Neural cell (in vitro differentiated cells): ENCODE measurements around the gene MCC. TPM values are rescaled to one million over a fixed set of nuclear protein-coding genes. Genes with fewer than 3 reads are reported as not detected.

Experiments
- H2AFZ ChIP-seq: fragments of 200-600, 300-800 bp; sonication (generic), shearing (Covaris generic); 2 replicates; pipeline ENCODE4 v1.6.0; 2014; ENCODE audit warnings: low read depth, mild to moderate bottlenecking, antibody characterized with exemption, low read length, moderate library complexity
- H3F3A ChIP-seq: fragments of 200-600 bp; shearing (Covaris generic); 2 replicates; pipeline ENCODE4 v1.6.1; 2016; ENCODE audit warnings: mild to moderate bottlenecking, moderate library complexity, mixed read lengths, antibody characterized with exemption, low read length; ENCODE audit not compliant: insufficient read depth, poor library complexity, severe bottlenecking
- H3K27ac ChIP-seq: fragments of 200-600, 300-800 bp; sonication (generic), shearing (Covaris generic); 2 replicates; pipeline ENCODE4 v1.5.1; 2014; ENCODE audit warnings: mild to moderate bottlenecking, low read length, moderate library complexity
- H3K27me3 ChIP-seq: fragments of 300-800, 200-600 bp; sonication (generic), shearing (Covaris generic); 2 replicates; pipeline ENCODE4 v1.6.0; 2014; ENCODE audit warnings: mild to moderate bottlenecking, low read depth, low read length, moderate library complexity; ENCODE audit not compliant: insufficient read depth
- H3K36me3 ChIP-seq: fragments of 300-800, 200-600 bp; sonication (generic), shearing (Covaris generic); 2 replicates; pipeline ENCODE4 v1.5.1; 2014; ENCODE audit warnings: mild to moderate bottlenecking, antibody characterized with exemption, low read length, moderate library complexity; ENCODE audit not compliant: insufficient read depth
- H3K4me2 ChIP-seq: fragments of 300-800, 200-600 bp; sonication (generic), shearing (Covaris generic); 2 replicates; pipeline ENCODE4 v1.6.0; 2014; ENCODE audit warnings: mild to moderate bottlenecking, low read length
- H3K4me3 ChIP-seq: fragments of 300-800, 200-600 bp; sonication (generic), shearing (Covaris generic); 2 replicates; pipeline ENCODE4 v1.5.1; 2014; ENCODE audit warnings: mild to moderate bottlenecking, low read length, moderate library complexity
- H3K79me2 ChIP-seq: fragments of 200-600 bp; shearing (Covaris generic); replicated peaks from 2 replicates; pipeline ENCODE4 v1.6.0; 2014; ENCODE audit warnings: mild to moderate bottlenecking, low read length, moderate library complexity; ENCODE audit not compliant: insufficient read depth
- H3K9ac ChIP-seq: fragments of 300-800, 200-600 bp; sonication (generic), shearing (Covaris generic); 2 replicates; pipeline ENCODE4 v1.6.1; 2016; ENCODE audit warnings: mild to moderate bottlenecking, low read length, mixed read lengths
- H3K9me2 ChIP-seq: fragments of 200-600 bp; shearing (Covaris generic); 2 replicates; pipeline ENCODE4 v1.6.1; 2016; ENCODE audit warnings: mild to moderate bottlenecking, low read length, mixed read lengths; ENCODE audit not compliant: insufficient read depth
- H3K9me3 ChIP-seq: fragments of 200-600, 300-800 bp; sonication (generic), shearing (Covaris generic); 2 replicates; pipeline ENCODE4 v1.6.1; 2016; ENCODE audit warnings: mild to moderate bottlenecking, mixed run types, low read length, moderate library complexity, mixed read lengths
- H4K20me1 ChIP-seq: fragments of 200-600 bp; shearing (Covaris generic); 2 replicates; pipeline ENCODE4 v1.6.1; 2016; ENCODE audit warnings: mild to moderate bottlenecking, mixed run types; ENCODE audit not compliant: insufficient read depth
- EP300 ChIP-seq: fragments of 450-650 bp; conservative IDR thresholded peaks from 2 replicates; pipeline ENCODE4 v1.6.1; 2014; ENCODE audit warnings: antibody characterized with exemption, mild to moderate bottlenecking, moderate library complexity; ENCODE audit not compliant: poor library complexity, severe bottlenecking
- EZH2 ChIP-seq: fragments of 200-600, 300-800 bp; shearing (Covaris generic), sonication (generic); IDR thresholded peaks from 2 replicates; pipeline ENCODE4 v1.6.1; 2014; ENCODE audit warnings: antibody characterized with exemption, low read length, borderline replicate concordance, mild to moderate bottlenecking; ENCODE audit not compliant: insufficient read depth, poor library complexity, severe bottlenecking
- MXI1 ChIP-seq: fragments of 450-650 bp; conservative IDR thresholded peaks from 2 replicates; pipeline ENCODE4 v1.6.1; 2014; ENCODE audit warnings: antibody characterized with exemption, mild to moderate bottlenecking; ENCODE audit not compliant: poor library complexity, severe bottlenecking
- POLR2AphosphoS5 ChIP-seq: IDR thresholded peaks from 2 replicates; pipeline ENCODE4 v1.6.1; 2012
- RAD21 ChIP-seq: fragments of 450-650 bp; conservative IDR thresholded peaks from 2 replicates; pipeline ENCODE4 v1.6.1; 2014; ENCODE audit warnings: antibody characterized with exemption, mild to moderate bottlenecking, moderate library complexity
- SMC3 ChIP-seq: fragments of 450-650 bp; conservative IDR thresholded peaks from 2 replicates; pipeline ENCODE4 v1.6.1; 2014; ENCODE audit warnings: antibody characterized with exemption, mild to moderate bottlenecking, moderate library complexity; ENCODE audit not compliant: poor library complexity
- TAF1 ChIP-seq: IDR thresholded peaks from 2 replicates; pipeline ENCODE4 v1.6.1; 2012; ENCODE audit warnings: low read depth
- polyA plus RNA-seq: library from polyadenylated mRNA; depleted of rRNA; stranded (reverse); fragments of >200 nt; gene quantifications from 2 replicates; pipeline ENCODE4 v1.2.3, GENCODE V29; 2014
- TF ChIP-seq, protein P1 (sequence below): fragments of 450-650 bp; IDR thresholded peaks from 2 replicates; pipeline ENCODE4 v1.5.1; 2014; ENCODE audit warnings: antibody characterized with exemption, mild to moderate bottlenecking, moderate library complexity; ENCODE audit not compliant: poor library complexity, severe bottlenecking
- TF ChIP-seq, protein P2 (sequence below): IDR thresholded peaks from 2 replicates; pipeline ENCODE4 v1.6.1; 2012; ENCODE audit warnings: borderline replicate concordance

MCC gene
- polyA plus RNA-seq, 1 donor from 2014 or later: 2.2 TPM

- H3K9me2 ChIP-seq: no peaks in the 10 kb centered on the region
- H3K9me3 ChIP-seq: peaks cover 4% of the 10 kb centered on the region
- no peaks in the 10 kb centered on the region for H4K20me1 ChIP-seq
- H3F3A ChIP-seq: no peaks in the 10 kb centered on the region
- no peak overlapping the region for H3K9ac ChIP-seq
- H3K79me2 ChIP-seq: no peaks in the 10 kb centered on the region
- no peak overlapping the region for H3K4me2 ChIP-seq
- no peak overlapping the region for H3K27ac ChIP-seq
- TF ChIP-seq RAD21: no peak
- TF ChIP-seq, protein P1, sequence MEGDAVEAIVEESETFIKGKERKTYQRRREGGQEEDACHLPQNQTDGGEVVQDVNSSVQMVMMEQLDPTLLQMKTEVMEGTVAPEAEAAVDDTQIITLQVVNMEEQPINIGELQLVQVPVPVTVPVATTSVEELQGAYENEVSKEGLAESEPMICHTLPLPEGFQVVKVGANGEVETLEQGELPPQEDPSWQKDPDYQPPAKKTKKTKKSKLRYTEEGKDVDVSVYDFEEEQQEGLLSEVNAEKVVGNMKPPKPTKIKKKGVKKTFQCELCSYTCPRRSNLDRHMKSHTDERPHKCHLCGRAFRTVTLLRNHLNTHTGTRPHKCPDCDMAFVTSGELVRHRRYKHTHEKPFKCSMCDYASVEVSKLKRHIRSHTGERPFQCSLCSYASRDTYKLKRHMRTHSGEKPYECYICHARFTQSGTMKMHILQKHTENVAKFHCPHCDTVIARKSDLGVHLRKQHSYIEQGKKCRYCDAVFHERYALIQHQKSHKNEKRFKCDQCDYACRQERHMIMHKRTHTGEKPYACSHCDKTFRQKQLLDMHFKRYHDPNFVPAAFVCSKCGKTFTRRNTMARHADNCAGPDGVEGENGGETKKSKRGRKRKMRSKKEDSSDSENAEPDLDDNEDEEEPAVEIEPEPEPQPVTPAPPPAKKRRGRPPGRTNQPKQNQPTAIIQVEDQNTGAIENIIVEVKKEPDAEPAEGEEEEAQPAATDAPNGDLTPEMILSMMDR: no peak
- no peak for TF ChIP-seq TAF1
- TF ChIP-seq, protein P2, sequence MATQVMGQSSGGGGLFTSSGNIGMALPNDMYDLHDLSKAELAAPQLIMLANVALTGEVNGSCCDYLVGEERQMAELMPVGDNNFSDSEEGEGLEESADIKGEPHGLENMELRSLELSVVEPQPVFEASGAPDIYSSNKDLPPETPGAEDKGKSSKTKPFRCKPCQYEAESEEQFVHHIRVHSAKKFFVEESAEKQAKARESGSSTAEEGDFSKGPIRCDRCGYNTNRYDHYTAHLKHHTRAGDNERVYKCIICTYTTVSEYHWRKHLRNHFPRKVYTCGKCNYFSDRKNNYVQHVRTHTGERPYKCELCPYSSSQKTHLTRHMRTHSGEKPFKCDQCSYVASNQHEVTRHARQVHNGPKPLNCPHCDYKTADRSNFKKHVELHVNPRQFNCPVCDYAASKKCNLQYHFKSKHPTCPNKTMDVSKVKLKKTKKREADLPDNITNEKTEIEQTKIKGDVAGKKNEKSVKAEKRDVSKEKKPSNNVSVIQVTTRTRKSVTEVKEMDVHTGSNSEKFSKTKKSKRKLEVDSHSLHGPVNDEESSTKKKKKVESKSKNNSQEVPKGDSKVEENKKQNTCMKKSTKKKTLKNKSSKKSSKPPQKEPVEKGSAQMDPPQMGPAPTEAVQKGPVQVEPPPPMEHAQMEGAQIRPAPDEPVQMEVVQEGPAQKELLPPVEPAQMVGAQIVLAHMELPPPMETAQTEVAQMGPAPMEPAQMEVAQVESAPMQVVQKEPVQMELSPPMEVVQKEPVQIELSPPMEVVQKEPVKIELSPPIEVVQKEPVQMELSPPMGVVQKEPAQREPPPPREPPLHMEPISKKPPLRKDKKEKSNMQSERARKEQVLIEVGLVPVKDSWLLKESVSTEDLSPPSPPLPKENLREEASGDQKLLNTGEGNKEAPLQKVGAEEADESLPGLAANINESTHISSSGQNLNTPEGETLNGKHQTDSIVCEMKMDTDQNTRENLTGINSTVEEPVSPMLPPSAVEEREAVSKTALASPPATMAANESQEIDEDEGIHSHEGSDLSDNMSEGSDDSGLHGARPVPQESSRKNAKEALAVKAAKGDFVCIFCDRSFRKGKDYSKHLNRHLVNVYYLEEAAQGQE: no peak
- TF ChIP-seq POLR2AphosphoS5: no peak
- no peak for TF ChIP-seq EP300
- no peak for TF ChIP-seq SMC3
- no peak for TF ChIP-seq EZH2
- no peak for TF ChIP-seq MXI1
- no peak overlapping the region for H3K4me3 ChIP-seq
- no peaks in the 10 kb centered on the region for H3K36me3 ChIP-seq
- no peaks in the 10 kb centered on the region for H3K27me3 ChIP-seq
- H2AFZ ChIP-seq: no peak overlapping the region
Observed at GRCh38 chr5:113283558-113283957, 204.7 kb downstream of the MCC start.

- TF ChIP-seq, protein P2: no peak
- TF ChIP-seq MXI1 (no peak), RAD21 (no peak), SMC3 (no peak), POLR2AphosphoS5 (no peak), EP300 (no peak), EZH2 (no peak), TAF1 (no peak)
- TF ChIP-seq, protein P1: no peak
- Histone ChIP-seq H3K4me3 (no peak overlapping the region), H3K9me3 (no peaks in the 10 kb centered on the region), H2AFZ (no peak overlapping the region), H3K9ac (no peak overlapping the region), H3K9me2 (no peaks in the 10 kb centered on the region), H3F3A (no peaks in the 10 kb centered on the region), H4K20me1 (no peaks in the 10 kb centered on the region), H3K79me2 (no peaks in the 10 kb centered on the region), H3K4me2 (no peak overlapping the region), H3K27ac (no peak overlapping the region), H3K36me3 (no peaks in the 10 kb centered on the region), H3K27me3 (no peaks in the 10 kb centered on the region)
Observed at GRCh38 chr5:113282472-113282871, 205.8 kb downstream of the MCC start.
